GM15510 (cell line): ENCODE data around the gene ECHDC3.

Experiments
- POLR2A ChIP-seq: IDR thresholded peaks from 3 replicates; pipeline ENCODE4 v1.6.1; 2011; ENCODE audit warnings: borderline replicate concordance; ENCODE audit not compliant: insufficient read length; ENCODE audit errors: extremely low read depth

ECHDC3 gene

DNA sequence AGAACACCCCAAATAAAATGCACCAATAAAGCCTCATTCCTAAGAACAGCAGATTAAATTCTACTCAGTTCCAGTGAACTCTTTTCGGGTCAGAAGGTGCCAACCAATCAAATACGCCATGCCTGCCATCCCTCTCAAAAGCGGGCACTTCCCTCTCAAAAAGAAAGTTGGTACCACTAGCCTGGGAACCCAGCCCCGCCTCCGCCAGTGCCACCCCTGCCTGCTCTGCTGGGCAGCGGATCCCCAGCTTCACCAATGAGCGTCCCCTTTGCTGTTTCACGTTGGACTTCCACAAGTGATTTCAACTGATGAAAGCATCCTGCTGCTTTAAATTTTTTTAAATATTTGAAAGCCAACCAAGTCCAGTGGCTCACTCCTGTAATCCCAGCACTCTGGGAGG is 47.8 kb downstream of the ECHDC3 start:
- no peak for TF ChIP-seq POLR2A

DNA sequence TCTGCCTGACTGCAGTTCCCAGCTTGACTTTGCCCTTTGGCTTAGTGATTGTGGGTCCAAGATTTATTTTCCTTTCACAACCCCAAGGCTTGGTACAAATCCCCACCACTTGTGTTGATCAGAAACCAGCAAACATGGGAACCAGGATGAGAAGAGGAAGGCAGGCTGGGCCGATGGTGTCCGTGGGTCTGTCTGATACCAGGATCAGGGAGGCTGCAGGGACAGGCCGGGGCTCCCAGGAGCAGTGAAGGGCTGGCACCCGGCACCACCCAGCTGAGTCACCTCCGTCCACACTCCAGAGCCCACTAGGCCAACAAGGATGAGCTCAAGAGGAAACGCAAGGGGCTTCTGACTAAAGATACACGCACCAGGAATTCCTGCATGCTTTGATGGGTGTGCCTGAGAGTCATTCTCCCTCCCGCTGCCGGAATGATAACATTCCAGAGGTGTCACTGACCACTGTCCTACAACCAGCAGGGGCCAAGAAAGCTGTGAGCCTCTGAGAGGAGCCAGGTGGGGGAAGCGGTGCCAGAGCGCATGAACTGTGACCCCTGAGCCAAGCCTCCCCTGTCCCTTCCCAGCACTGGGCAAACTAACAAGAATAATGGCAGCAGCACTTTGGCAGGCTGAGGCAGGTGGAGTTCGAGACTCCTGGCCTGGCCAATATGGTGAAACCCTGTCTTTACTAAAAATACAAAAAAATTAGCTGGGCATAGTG is 51.7 kb downstream of the ECHDC3 start:
- no peak for TF ChIP-seq POLR2A

DNA sequence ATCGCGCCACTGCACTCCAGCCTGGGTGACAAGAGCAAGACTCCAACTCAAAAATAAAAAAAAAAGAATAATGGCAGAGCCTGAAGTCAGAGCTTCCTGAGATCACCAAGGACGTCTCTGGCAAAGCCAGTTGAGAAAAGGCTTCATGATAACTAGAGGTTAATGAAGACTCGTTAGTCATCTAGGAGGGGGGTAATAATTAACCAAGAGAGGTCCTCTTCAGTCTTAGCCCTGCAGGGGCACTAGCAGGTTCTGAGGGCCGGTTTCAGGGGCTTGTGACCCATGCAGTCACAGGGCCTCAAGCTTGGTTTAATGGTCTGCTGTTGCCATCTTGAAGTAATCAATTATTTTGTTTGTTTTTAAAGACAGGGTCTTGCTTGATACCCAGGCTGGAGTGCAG is 52.4 kb downstream of the ECHDC3 start:
- no peak for TF ChIP-seq POLR2A

- no peak for TF ChIP-seq POLR2A
Measured at GRCh38 chr10:11795101-11795920, 53.1 kb downstream of the ECHDC3 start.

DNA sequence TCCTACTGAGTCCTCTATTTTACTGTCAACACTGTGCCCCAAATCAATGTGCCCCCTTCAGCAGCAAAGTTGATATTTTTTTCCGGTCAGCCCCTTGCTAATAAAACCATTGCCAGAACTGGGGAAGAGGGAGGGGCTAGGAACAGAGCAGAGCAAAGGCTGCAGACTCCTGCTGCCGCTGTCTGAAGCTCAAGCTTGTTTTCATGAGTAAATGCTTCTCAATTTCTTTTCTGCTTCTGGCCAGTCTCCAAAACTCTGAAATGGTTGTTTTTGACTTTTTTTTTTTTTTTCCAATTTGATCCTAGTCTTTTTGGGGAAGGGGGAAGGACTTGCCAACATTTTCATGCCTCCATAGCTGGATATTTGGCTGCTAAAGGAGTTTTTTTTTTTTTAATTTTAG is 54.3 kb downstream of the ECHDC3 start:
- no peak for TF ChIP-seq POLR2A

GRCh38 chr10:11797281-11797680 is 55.1 kb downstream of the ECHDC3 start:
- no peak for TF ChIP-seq POLR2A

GRCh38 chr10:11797847-11798633 is 55.9 kb downstream of the ECHDC3 start:
- no peak for TF ChIP-seq POLR2A

DNA sequence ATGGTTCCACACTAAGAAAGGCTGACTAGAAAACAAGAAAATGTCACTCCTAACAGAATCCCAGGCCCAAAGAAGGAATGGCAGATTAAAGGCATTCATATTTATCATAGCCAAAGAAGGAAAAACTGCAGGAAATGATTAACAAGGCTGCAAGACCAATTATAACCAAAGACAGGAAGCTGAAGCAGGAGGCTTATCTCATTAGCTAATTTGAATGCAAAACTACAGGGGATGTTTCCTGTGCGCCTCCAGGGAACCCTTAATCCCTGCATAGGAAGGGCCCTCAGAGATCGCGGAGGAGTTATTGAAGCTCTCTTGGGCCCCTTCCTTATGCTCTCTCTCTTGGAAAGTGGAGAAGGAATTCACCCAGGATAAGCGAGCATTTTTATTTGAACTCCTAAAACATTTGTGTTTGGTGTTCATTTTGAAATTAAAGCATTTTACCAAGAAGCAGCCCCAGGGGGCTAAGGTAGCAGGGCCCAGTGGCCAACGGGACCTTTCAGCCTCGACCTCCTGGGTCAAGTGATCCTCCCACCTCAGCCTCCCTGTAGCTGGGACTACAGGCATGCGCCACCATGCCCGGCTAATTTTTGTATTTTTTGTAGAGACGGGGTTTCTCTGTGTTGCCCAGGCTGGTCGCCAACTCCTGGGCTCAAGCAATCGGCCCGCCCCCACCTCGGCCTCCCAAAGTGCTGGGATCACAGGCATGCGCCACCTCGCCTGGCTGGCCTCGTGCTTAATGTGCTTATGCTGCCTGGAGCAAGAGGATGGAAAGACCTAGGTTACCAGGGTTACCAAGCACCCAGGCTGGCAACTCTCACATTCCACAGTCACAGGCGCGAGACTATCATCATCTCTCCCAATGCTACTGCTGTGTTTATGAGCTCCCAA is 56.9 kb downstream of the ECHDC3 start:
- TF ChIP-seq POLR2A, result no peak

GRCh38 chr10:11799736-11800080 is 57.5 kb downstream of the ECHDC3 start:
- TF ChIP-seq POLR2A, result no peak

DNA sequence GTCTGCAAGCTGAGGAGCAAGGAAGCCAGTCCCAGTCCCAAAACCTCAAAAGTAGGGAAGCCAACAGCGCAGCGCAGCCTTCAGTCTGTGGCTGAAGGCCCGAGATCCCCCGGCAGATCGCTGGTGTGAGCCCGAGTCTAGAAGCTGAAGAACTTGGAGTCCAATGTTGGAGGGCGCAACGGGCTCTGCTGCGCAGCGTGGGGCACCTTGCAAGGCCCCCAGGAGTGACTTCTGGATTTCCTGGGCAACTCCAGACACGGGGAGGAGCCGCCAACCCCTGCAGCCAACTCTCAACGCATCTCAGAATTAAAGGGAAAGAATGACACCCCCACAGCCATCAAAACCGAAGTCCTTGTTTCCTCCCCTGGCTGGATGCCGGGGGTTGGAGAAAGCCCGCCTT is 62.2 kb downstream of the ECHDC3 start:
- TF ChIP-seq POLR2A, result no peak

- TF ChIP-seq POLR2A, result no peak
Measured at GRCh38 chr10:11805792-11806191, 63.6 kb downstream of the ECHDC3 start.

- TF ChIP-seq POLR2A, result no peak
Measured at GRCh38 chr10:11806706-11807105, 64.5 kb downstream of the ECHDC3 start.

- no peak for TF ChIP-seq POLR2A
Measured at GRCh38 chr10:11808808-11809207, 66.6 kb downstream of the ECHDC3 start.

- TF ChIP-seq POLR2A, result no peak
Measured at GRCh38 chr10:11810313-11810766, 68.2 kb downstream of the ECHDC3 start.

DNA sequence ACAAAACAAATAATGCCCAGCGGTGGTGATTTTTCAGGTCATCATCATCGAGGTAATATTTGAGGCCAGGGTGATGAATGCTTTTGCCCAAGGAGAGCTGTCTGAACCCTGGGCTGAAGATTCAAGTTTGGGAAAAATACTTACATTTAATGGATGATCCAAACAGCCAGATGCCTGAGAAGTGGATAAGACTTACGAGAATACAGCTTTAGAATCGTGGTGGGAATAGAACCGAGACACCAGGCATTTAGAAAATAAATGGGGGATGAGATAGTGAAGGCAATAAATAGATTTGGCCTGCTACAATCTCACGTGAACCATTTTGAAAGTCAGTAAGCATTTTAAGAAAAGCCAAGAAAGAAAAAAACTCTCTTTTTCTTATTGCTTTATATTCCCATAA is 68.8 kb downstream of the ECHDC3 start:
- TF ChIP-seq POLR2A, result no peak

GRCh38 chr10:11813177-11813576 is 71.0 kb downstream of the ECHDC3 start:
- TF ChIP-seq POLR2A, result no peak
